ENCODE data around the gene PLA2G2E.
"Not testable (repeated sequence)": the region's sequence is repeated elsewhere in the genome, so short reads cannot be mapped to it uniquely, and the experiment has no call there.

PLA2G2E gene
- total RNA-seq, result 0 reads per million in 2 donors

DNA sequence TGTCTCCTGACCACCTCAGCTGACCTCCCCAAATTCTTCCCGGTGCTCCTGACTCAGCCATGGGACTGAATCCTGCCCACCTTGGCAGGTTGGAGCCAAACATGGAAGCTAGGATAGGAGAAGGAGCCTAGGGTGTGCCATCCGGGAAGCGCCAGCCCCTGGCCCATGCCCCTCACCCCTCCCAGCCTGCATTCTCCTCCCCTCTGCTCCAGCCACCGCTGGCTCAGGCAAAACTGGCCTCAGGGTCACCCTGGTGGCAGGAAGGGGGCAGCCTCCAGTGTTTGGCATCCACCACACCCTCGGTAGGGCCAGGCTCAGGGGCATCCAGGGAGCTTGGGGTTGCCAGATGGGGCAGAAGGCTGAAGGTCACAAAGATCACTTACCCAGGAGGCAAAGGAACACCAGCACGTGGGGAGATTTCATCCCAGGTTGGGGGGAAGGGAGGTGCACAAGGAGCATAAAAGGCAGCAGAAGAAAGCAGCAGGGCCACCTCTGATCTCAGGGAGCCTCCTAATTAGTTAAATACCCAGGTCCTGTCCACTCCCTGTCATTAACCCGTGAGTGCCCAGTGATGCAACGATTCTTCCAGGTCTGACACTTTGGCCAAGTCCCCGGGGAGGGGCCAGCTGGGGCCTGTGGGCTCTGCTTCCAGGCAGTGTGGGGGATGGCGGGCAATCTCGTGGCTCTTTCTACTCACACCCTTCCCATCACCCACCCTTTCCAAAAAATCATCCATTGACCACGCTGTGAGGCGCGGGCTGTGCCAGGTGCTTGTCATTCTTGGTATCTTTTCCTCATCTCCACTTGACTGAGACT is at the start of gene PLA2G2E:
Gene PLA2G2E, minus strand, starts transcription at position 481 of the 816 bp plus-strand sequence. Its CDS starts 58 bp downstream, at position 423.
- no peak for DNase-seq

- DNase-seq, result no peak
These were observed 48.2 kb upstream of the PLA2G2E start for GRCh38 chr1:19971664-19972063.

GRCh38 chr1:19969898-19970660 is 46.7 kb upstream of the PLA2G2E start:
- no peak for DNase-seq

- no peak for DNase-seq
These were observed 44.4 kb upstream of the PLA2G2E start for GRCh38 chr1:19967808-19968207.

DNA sequence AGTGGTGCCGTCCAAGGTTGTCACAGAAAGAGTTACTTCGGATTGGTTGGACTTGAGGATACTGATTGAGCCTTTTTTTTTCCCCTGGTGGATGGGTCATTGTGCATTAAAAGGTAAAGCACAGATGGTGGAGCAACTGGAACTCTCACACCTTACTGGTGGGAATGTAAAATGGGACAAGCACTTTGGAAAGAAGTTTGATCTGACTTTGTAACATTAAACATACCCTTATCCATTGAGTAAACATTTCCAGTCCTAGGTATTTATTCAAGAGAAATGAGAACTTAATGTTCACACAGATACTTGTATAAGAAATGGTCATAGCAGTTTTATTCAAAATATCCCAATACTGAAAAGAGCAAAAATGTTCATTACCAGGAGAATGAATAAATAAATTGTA is 41.1 kb upstream of the PLA2G2E start:
- no peak for DNase-seq

DNA sequence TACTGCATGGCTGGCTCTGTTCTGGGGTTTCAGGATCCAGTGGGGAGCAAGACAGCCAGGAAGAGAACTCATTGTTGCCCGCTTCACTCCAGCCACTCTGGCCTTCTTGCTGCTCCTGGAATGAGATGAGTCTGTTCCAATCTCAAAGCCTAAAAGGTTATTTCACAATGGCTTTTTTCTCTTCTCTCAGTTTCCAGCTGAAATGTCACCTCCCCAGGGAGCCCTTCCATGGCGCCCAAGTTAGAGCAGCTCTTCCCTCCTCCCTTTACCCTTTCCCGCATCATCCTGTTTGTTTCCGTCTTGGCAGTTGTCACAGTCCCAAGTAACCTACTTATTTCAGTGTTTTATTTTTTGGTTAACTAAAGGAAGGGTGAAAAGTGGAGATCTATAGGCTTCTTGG is 40.2 kb upstream of the PLA2G2E start:
- no peak for DNase-seq

GRCh38 chr1:19960591-19960990 is 37.2 kb upstream of the PLA2G2E start:
- no peak for DNase-seq

DNA sequence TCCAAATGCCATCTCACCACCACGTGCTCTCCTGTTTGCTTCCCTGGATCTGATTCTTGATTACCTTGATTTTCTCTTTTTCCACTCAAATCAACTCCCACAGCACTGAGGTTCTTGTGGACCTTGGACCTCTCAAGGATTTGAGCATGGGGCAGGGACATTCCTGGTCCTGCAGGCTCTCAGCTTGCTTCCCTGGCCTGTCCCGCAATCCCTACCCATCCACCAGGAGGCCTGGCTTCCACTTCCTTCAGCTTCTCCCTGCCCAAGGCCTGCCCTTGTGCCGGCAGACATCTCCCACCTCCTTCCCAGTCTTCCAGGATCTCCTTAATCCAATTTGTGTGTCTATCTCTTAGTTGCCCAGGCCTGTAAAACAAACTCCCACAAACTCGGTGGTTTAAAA is 34.4 kb upstream of the PLA2G2E start:
- DNase-seq, result no peak

DNA sequence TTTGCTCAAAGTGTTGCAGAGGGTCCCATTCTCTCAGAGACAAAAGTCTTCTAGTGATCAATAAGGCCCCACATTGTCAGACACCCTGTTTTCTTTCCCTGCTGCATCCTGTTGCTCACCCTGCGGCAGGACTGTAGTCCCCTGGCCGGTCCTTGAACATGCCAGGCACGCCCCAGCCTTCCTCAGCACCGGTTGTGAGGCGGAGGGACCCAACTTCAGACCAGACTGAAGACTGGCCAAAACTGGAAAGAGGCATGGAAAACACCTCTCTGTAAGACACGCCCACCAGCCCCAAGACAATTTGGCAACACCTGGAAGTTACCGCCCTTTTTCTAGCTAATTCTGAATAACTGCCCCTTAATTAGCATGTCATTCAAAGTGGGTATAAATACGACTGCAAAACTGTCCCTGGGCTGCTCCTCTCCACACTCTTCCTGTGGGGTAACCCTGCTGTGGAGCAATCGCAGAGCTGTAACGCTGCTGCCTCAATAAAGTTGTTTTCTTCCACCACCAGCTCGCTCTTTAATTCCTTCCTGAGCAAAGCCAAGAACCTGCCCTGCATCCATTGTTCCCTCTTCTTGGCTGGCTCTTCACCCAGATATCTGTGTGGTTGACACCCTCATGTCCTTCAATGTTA is 32.2 kb upstream of the PLA2G2E start:
- no peak for DNase-seq

DNA sequence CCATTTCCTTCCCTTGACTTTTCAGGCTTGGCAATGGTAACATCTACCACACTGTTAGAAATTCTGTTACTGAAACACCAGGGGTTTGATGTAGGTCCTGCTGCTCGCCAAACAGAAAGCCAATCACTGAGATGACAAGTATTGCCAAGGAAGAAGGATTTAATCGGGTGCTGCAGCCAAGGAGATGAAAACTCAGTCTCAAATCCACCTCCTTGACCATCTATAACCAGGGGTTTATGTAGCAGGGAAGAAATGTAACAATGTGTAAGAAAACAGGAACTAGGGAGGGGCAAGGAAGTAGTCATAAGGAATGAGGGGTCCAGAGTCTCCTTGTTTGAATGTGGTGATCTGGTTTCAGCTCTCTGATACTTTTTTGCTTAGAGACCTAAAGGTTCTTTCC is 30.6 kb upstream of the PLA2G2E start:
- no peak for DNase-seq

GRCh38 chr1:19949016-19949415 is 25.6 kb upstream of the PLA2G2E start:
- no peak for DNase-seq

- DNase-seq, result no peak
These were observed 23.6 kb upstream of the PLA2G2E start for GRCh38 chr1:19946971-19947370.

DNA sequence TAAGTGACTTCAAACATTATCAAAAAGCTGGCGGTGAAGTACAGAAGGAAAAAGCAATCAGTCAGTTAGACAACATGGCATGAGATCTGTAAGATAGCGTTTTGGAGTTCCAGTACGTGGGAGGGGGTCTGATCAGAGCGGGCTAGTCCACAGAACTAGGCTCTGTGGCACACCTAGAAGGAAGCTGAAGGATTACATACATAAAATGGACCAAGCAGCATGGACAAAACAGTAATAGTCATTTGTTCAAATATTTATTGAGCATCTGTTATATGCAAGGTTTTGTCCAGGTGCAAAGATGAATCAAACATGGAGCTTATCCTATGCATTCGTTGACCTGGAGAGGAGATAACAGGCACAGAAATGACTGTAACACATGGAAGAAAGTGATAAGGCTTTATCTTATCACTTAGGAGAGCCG is 22.9 kb upstream of the PLA2G2E start:
- no peak for DNase-seq

DNA sequence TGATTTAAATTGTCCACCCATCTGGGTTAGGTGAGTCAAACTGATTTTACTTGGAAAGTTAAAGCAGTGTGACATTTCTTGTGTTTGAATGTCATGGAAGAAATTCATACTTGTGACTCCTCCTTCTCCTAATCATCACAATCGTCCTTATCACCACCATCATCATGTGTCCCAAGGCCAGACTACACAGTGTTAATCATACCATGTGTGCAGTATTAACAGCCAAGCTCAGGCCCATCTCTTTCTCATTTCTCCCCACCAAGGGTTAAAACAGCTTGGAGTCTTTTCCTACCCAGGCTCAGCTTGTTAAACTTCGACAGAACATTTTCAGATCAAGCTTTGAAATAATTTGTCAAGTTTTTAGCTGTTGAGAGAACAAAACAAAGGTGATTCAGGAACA is 22.5 kb upstream of the PLA2G2E start:
- no peak for DNase-seq

DNA sequence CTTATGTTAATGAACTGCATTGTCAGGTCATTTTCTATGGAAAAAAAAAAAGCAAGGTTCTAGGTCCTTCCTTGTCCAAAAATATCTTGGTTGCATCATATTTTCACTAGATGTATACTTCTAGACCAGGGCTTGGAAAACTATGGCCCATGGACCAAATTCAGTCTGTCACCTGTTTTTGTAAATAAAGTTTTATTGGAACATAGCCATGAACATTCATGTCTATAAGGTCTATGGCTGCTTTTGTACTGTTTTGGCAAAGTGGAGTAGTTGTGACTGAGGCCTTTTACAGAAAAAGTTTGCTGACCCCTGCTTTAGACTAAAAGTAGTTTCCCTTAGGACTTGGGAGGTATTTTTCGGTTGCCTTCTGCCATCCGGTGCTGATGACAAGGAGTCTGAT is 19.2 kb upstream of the PLA2G2E start:
- DNase-seq, result no peak

- no peak for DNase-seq
These were observed 18.7 kb upstream of the PLA2G2E start for GRCh38 chr1:19942088-19942487.

GRCh38 chr1:19941206-19941568 is 17.8 kb upstream of the PLA2G2E start:
- no peak for DNase-seq

- DNase-seq, result no peak
These were observed 17.2 kb upstream of the PLA2G2E start for GRCh38 chr1:19940486-19941205.

DNA sequence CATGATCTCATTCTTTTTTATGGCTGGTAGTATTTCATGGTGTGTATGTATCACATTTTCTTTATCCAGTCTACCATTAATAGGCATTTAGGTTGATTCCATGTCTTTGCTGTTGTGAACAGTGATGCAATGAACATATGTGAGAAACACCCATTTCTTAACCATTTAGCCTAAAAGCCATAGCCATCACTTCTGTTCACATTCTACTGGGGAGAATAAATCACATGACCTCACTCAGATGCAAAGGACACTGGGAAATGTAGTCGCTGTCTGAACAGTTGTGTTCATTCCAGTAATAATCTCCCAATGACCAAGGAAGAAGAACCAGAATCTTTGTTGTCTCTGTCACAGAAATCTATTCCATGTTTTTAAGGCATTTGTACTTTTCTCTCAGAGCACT is 15.1 kb upstream of the PLA2G2E start:
- DNase-seq, result no peak

- DNase-seq, result no peak
These were observed 12.8 kb upstream of the PLA2G2E start for GRCh38 chr1:19936061-19936750.

DNA sequence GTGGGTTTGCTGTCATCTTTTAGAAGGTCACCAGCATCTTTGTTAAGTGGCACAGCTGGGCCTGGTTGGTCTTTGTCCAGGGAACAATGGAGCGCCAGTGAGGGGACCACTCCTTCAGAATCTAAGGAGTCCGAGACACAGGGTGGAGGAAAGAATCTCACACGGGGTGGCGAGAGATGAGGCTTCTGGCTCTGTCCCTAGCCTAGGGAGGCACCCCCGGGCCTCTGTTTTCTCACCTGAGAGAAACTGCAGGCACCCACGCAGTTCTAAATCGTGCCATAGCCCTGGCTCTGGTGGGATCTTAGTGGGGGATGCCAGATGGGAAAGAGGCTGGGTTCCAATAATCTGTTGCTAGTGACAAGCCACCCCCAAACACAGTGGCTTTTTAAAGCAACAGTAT is 10.9 kb upstream of the PLA2G2E start:
- DNase-seq, result no peak

GRCh38 chr1:19932866-19933265 is 9.4 kb upstream of the PLA2G2E start:
- DNase-seq, result no peak

DNA sequence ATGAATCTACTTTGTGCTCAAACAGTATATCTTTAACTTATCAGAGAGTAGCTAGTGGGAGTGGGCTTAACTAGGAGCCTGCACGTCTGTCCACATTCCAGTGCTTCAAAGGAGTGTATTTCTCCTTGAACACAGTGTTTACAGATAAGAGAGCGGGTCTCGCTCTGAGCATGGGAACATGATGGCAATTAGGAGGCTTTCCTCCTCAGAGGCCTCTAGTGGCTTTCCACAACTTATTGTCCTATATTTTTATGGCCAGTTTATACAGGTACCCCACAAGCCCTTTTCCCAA is 3.7 kb upstream of the PLA2G2E start:
- not testable (repeated sequence) for DNase-seq
